HepG2 (cell line): ENCODE data around the gene ODAD4. TPM values are rescaled to one million over a fixed set of nuclear protein-coding genes. Genes with fewer than 3 reads are reported as not detected.
A peak's percentile ranks its signal among the peaks of the same experiment; 100 is the strongest.

Experiments
- CAMTA2 ChIP-seq: sonication (generic); formaldehyde crosslinking; IDR thresholded peaks from 2 replicates; pipeline ENCODE4 v1.4.0; 2020; ENCODE audit warnings: mild to moderate bottlenecking, missing genetic modification reagents, borderline replicate concordance
- GLI4 ChIP-seq: sonication (generic); formaldehyde crosslinking; IDR thresholded peaks from 2 replicates; pipeline ENCODE4 v1.5.1; 2020; ENCODE audit warnings: missing genetic modification reagents, mild to moderate bottlenecking, moderate library complexity, borderline replicate concordance
- HMGXB4 ChIP-seq, 2 experiments: sonication (generic) in 1 of 2; formaldehyde crosslinking in 1 of 2; IDR thresholded peaks; 2 replicates each; pipeline versions ENCODE4 v1.4.0 to v1.6.1; 2018 to 2020; ENCODE audit warnings: missing genetic modification reagents in 2 of 2, borderline replicate concordance in 1 of 2, low read depth in 1 of 2, mild to moderate bottlenecking in 1 of 2, missing biosample characterization in 1 of 2
- HOXA9 ChIP-seq: sonication (generic); formaldehyde crosslinking; IDR thresholded peaks from 2 replicates; pipeline ENCODE4 v1.8.1; 2022; ENCODE audit warnings: missing genetic modification reagents, mild to moderate bottlenecking, moderate library complexity, borderline replicate concordance
- IKZF5 ChIP-seq: IDR thresholded peaks from 2 replicates; pipeline ENCODE4 v1.6.1; 2018; ENCODE audit warnings: missing genetic modification reagents, mild to moderate bottlenecking, missing compliant biosample characterization
- KAT8 ChIP-seq: IDR thresholded peaks from 2 replicates; pipeline ENCODE4 v1.6.1; 2016; ENCODE audit warnings: missing genetic modification reagents, missing compliant biosample characterization
- MAZ ChIP-seq, 2 experiments: sonication (generic) in 1 of 2; formaldehyde crosslinking in 1 of 2; IDR thresholded peaks; 2 replicates each; pipeline versions ENCODE4 v1.5.0 to v1.6.1; 2012 to 2020; ENCODE audit warnings: low read depth in 2 of 2, mild to moderate bottlenecking in 2 of 2, borderline replicate concordance in 1 of 2, improper control_type of control experiment in 1 of 2, low read length in 1 of 2, missing genetic modification reagents in 1 of 2, moderate library complexity in 1 of 2
- MEIS2 ChIP-seq: sonication (generic); formaldehyde crosslinking; IDR thresholded peaks from 2 replicates; pipeline ENCODE4 v1.9.0; 2021; ENCODE audit warnings: mild to moderate bottlenecking, missing genetic modification reagents
- MIER3 ChIP-seq: IDR thresholded peaks from 2 replicates; pipeline ENCODE4 v1.6.1; 2016; ENCODE audit warnings: missing compliant biosample characterization, borderline replicate concordance
- MLX ChIP-seq: IDR thresholded peaks from 2 replicates; pipeline ENCODE4 v1.6.1; 2016
- PPARG ChIP-seq: conservative IDR thresholded peaks from 2 replicates; pipeline ENCODE4 v1.6.1; 2016; ENCODE audit warnings: missing biosample characterization, missing genetic modification reagents
- SNAI1 ChIP-seq: sonication (generic); formaldehyde crosslinking; IDR thresholded peaks from 2 replicates; pipeline ENCODE4 v1.5.0; 2020; ENCODE audit warnings: mild to moderate bottlenecking, missing genetic modification reagents, borderline replicate concordance
- SNRNP70 ChIP-seq: fragments of 200-400 bp; formaldehyde crosslinking; IDR thresholded peaks from 2 replicates; pipeline ENCODE4 v1.6.1; 2017; ENCODE audit warnings: mild to moderate bottlenecking, low read depth, low read length, moderate library complexity
- TBX2 ChIP-seq: sonication (generic); formaldehyde crosslinking; IDR thresholded peaks from 2 replicates; pipeline ENCODE4 v1.5.0; 2020; ENCODE audit warnings: missing genetic modification reagents, mild to moderate bottlenecking, borderline replicate concordance
- TFDP2 ChIP-seq: sonication (generic); formaldehyde crosslinking; IDR thresholded peaks from 2 replicates; pipeline ENCODE4 v1.4.0; 2020; ENCODE audit warnings: missing genetic modification reagents
- ZKSCAN5 ChIP-seq: sonication (generic); formaldehyde crosslinking; IDR thresholded peaks from 2 replicates; pipeline ENCODE4 v1.5.1; 2020; ENCODE audit warnings: mild to moderate bottlenecking, missing genetic modification reagents
- ZNF275 ChIP-seq: sonication (generic); formaldehyde crosslinking; IDR thresholded peaks from 2 replicates; pipeline ENCODE4 v1.8.0; 2022; ENCODE audit warnings: missing genetic modification reagents, mild to moderate bottlenecking, inconsistent platforms, borderline replicate concordance
- ZNF34 ChIP-seq: sonication (generic); formaldehyde crosslinking; IDR thresholded peaks from 2 replicates; pipeline ENCODE4 v1.4.0; 2020; ENCODE audit warnings: mild to moderate bottlenecking, missing genetic modification reagents, borderline replicate concordance
- ZNF564 ChIP-seq: sonication (generic); formaldehyde crosslinking; IDR thresholded peaks from 2 replicates; pipeline ENCODE4 v1.8.1; 2023; ENCODE audit warnings: mild to moderate bottlenecking, missing genetic modification reagents
- ZNF709 ChIP-seq: sonication (generic); formaldehyde crosslinking; IDR thresholded peaks from 2 replicates; pipeline ENCODE4 v1.5.0; 2020; ENCODE audit warnings: mild to moderate bottlenecking, missing genetic modification reagents
- polyA plus RNA-seq, 8 experiments: library from polyadenylated mRNA; depleted of rRNA in 3 of 8; stranded (reverse) in 7 of 8; unstranded in 1 of 8; fragments of >200 nt; fragmentation: Illumina TruSeq in 4 of 8; extraction: Trizol in 4 of 8; gene quantifications; 2 replicates each; pipeline versions ENCODE4 v1.2.1 to v1.2.3, GENCODE V29; 2011 to 2016; ENCODE audit warnings: low read depth in 4 of 8, missing spikeins in 1 of 8, mixed read lengths in 1 of 8; ENCODE audit not compliant: insufficient read depth in 1 of 8
- total RNA-seq, 5 experiments: library from RNA; depleted of rRNA; stranded (reverse); fragments of >200 nt; fragmentation: Illumina TruSeq; extraction: Trizol; gene quantifications; 2 replicates each; pipeline ENCODE4 v1.2.3, GENCODE V29; 2016; ENCODE audit warnings: low read depth in 1 of 5
- TF ChIP-seq, protein P1 (sequence below): sonication (generic); formaldehyde crosslinking; IDR thresholded peaks from 2 replicates; pipeline ENCODE4 v1.4.0; 2020; ENCODE audit warnings: mild to moderate bottlenecking, low read depth, missing genetic modification reagents

ODAD4 gene
- total and polyA plus RNA-seq, 2 of the 13 experiments (the other 11 are each of a cell fraction or from before 2014, with no cell fraction given) = 0.48 to 0.53 TPM

DNA sequence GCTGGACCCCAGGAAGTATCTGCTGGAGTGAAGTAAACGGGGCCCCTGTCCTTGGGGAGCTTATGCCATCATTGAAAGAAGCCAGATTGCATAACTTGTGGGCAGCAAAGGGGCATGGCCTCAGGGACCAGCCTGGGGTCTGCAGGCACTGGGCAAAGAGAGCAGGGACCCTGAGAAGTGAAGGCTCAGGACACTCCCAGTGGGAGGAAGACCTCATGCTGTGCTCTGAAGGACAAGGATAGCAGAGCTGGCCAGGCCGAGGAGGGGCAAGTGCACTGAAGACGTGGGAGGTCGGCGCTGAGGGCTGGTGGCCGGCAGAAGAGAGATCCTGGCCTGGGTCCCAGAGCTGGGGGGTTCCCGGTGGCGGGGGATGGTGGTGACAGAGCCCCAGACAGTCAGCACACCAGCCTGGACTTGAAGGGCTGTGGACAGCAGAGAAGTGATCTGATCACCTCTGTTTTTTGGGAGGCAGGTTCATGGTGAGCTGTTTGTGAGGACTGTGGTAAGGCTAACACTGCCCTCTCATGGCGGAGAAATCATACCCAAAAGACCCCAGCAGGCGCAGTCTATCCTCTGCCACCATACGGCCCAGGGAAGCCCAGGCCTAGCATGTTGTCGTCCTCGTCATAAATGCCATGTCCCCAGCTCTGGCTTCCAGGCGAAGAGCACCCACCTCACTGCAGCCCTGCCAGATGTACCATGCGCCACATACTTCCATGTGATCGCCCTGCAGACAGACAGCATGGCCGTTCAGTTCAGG, 29.1 kb downstream of the ODAD4 start (continued):
- TF ChIP-seq CAMTA2 (no peak), GLI4 (no peak), MIER3 (CRISPR knock-in tag) (no peak), PPARG (CRISPR knock-in tag) (no peak; the same call in 1 of the 2 replicates), ZNF709 (0 out of 2 replicates have a peak, but pooled peaks have one; percentile 27), ZNF34 (CRISPR knock-in tag) (no peak), TFDP2 (no peak), ZNF564 (CRISPR knock-in tag) (no peak), HMGXB4 (CRISPR knock-in tag; IDR thresholded peaks at IDR 0.05; ENCODE audit: borderline replicate concordance in 1 of 2, low read depth in 1 of 2) (peak; percentile 88 to 96; a peak in 2 of 4 replicates), MEIS2 (CRISPR knock-in tag) (no peak), ZKSCAN5 (CRISPR knock-in tag) (peak; percentile 36; the same call in 1 of the 2 replicates), MLX (no peak; the same call in 1 of the 2 replicates), IKZF5 (CRISPR knock-in tag) (peak; percentile 65), TBX2 (CRISPR knock-in tag) (peak; percentile 78), SNAI1 (CRISPR knock-in tag) (no peak; the same call in 1 of the 2 replicates), ZNF275 (CRISPR knock-in tag) (no peak), HOXA9 (no peak), KAT8 (CRISPR knock-in tag) (no peak; the same call in 1 of the 2 replicates), SNRNP70 (no peak), MAZ (IDR thresholded peaks at IDR 0.05; ENCODE audit: borderline replicate concordance, low read depth, low read length) (no peak), MAZ (CRISPR knock-in tag; IDR thresholded peaks at IDR 0.05; ENCODE audit: low read depth) (peak; percentile 78; the same call in 1 of the 2 replicates)
- TF ChIP-seq, protein P1, sequence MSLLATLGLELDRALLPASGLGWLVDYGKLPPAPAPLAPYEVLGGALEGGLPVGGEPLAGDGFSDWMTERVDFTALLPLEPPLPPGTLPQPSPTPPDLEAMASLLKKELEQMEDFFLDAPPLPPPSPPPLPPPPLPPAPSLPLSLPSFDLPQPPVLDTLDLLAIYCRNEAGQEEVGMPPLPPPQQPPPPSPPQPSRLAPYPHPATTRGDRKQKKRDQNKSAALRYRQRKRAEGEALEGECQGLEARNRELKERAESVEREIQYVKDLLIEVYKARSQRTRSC (CRISPR knock-in tag) = 0 out of 2 replicates have a peak, but pooled peaks have one; percentile 73
